Fibroblast of peridontal ligament (primary cell): Measurements from ENCODE around the gene MCTP1.

ENCODE experiments used
- DNase-seq: peaks from one replicate; pipeline ENCODE4 v3.0.0-alpha.2; 2010; ENCODE audit errors: extremely low read depth

MCTP1 gene

GRCh38 chr5:95284572-95285408 is at the start of gene MCTP1:
Gene MCTP1 (minus strand): TSS chr5:95285094.
- no peak for DNase-seq

DNA sequence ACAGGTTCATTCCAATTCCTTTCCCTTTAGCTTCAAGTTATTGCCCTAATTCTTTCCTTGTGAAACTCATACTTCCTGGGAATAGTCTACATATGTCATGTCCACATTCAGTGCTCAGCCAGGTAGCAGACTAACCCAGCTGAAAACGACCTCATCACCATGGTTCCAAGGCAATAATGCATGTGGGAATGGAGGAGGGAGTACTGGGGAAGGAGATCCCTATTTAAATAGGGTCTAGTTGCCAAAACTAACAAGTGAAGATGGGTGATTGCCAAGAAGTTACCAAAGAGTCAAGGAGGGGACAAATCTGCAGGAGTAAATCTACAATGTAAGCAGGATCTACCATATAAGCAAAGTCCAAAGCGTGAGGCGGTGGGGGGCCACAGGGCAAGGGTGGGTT is 47.3 kb upstream of the MCTP1 start:
- no peak for DNase-seq

GRCh38 chr5:95331358-95331757 is 46.5 kb upstream of the MCTP1 start:
- DNase-seq, result no peak

DNA sequence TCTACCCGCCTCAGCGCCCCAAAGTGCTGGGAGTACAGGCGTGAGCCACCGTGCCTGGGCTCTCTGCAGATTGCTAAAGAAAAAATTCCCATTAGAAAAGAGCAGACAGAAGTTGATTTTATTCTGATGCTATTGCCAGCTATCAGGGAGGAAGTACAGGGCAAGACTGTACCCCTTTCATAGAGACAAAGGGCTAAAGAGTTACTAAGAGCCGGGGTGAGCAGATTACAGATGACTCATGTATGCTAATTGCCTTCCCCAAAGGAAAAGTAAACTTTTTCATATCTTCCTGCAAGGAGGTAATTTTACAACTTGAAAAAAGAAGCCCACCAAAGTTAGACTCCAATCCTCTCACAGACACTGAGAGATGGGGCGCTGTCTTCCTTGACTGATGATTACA is 42.3 kb upstream of the MCTP1 start:
- no peak for DNase-seq

DNA sequence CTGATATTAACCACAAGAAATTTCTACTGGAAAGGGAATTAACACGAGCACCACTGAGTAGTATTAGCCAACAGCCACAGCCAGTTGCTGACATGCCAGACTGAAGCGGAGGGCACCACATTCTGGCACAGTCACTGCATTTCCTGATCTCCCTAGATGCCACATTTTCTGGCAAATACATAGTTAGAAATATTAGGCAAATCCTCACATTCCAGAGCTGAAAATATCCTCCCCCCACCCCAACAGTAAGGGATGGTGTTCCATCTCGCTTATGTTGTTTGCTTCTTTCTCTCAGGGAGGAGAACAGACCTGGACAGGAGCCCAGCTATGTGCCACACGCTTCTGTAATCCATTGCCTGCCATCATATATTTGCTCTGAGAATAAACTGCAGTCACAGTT is 32.8 kb upstream of the MCTP1 start:
- DNase-seq, result no peak

DNA sequence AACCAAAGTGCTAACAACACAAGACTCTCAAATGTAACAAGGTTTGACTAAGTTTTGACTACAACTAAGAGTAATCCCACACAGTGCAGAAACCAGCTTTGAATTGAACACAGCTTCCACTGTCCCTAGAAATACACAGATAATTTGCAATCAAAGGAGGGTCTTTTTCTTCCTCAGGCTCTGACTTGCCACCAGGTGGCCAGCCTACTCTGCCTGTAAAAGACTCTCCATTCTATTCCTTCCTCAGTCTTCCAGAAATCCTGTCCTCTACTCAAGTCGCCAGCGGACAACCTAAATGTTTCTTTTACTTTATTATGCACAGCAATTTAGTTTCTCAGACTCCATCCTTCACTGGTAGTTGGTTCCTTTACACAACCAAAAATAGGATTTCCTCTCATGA is 32.2 kb upstream of the MCTP1 start:
- no peak for DNase-seq

DNA sequence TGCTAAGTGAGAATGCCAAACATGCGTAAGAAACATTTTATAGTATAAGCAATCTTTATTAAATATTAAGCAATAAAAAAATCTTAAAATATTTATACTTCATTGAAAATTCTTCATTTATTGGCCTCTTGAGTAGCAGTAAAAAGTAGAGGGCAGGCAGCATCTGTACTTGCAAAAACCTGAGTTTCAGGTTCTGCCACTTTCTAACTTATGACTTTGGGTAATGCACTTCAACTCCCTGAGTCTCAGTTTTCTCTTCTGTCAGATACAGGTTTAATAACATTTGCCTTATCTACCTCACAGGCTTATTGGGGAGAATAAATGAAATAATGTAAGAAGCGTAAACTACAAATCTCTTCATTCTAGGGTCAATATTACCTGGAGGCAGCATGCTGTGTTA is 19.8 kb upstream of the MCTP1 start:
- DNase-seq, result no peak

DNA sequence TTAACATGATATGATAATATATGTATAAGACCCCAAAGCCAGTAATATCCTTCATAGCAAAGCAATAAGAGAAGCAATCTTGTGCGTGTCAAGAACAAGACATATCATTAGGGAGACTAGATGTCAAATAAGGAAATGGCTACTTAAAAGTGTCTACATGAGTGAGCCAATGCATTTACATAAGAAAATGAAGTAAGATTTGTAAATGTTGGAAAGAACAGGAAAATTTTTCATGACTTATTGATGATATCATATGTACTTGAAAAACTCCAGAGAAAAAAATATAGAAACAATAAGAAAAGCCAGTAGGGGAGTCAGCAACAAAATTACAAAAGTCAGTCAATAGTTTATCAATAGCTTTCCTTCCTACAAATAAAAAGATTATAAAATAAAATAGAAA is 13.8 kb upstream of the MCTP1 start:
- no peak for DNase-seq

DNA sequence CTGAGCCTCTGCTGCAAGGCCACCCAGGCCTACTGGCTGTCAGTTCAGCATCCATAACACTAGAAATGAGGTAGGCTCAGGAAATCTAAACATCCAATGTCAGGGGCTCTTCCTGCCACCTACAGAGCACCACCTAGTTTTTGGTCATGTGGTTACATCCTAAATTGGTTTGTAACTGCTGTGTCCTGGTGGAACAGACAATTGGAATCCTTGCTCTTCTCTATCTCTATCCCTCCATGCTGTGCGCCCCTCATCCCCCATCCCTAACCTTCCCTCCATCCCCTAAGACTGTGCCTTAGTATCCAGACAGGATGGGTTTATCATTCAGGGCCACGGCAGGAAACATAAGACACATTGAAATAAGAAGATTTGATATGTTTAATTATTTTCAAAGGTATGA is 11.4 kb upstream of the MCTP1 start:
- no peak for DNase-seq

- DNase-seq, result peak; percentile 3
These were observed 488 bp upstream of the MCTP1 start for GRCh38 chr5:95285409-95285755.

- DNase-seq, result no peak
These were observed 928 bp downstream of the MCTP1 start for GRCh38 chr5:95283761-95284571.

GRCh38 chr5:95283022-95283615 is 1.8 kb downstream of the MCTP1 start:
- no peak for DNase-seq

GRCh38 chr5:95281226-95281625 is 3.7 kb downstream of the MCTP1 start:
- no peak for DNase-seq

DNA sequence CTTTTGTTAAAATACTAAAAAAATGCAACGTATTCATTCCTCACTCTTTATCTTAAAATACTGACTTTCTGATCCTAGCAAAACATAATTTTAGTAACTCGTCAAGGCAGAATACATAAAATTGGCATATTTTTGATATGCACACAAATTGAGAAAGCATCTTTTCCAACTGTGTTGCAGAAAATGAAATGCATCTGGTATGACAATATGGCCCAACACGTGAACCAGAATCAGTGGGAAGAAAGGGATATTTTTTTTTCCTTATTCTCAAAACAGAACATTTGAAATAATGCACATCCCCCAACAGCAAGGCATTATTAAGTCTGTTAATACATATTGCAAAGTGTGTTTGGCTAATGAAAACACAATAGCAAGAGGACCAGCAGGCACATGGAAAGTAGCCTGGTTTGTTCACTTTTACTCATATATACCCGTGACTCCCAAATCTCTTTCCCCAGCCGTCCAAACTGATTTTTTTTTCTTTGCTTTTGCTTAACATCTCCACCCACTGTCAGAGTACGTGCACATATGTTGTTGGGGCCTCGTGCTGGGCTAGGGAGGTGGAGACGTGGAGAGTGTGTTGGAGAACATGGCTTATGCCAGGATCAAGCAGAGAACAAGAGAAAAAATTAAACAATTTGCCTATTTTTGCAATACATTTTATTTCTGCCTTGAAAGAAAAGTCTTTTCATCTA is 4.3 kb downstream of the MCTP1 start:
- no peak for DNase-seq

DNA sequence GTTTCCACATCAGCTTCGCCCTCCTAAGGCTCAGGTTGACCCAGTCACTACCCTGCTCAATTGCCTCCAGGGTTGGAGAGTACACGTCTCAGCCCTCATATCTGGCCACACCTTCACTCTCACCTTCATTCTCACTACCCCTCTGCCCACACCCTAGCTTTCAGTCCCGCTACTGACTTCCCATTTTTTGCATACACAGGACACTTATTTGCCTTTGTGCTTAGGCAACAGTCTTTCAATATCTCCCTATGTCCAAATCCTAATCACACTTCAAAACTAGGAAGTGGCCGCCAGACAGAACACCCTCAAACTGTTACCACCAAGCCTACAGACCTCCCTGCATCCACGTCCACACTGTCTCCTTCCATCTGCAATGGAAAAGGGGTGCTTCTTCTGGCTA is 10.9 kb downstream of the MCTP1 start:
- no peak for DNase-seq

- no peak for DNase-seq
These were observed 12.5 kb downstream of the MCTP1 start for GRCh38 chr5:95272316-95272929.

GRCh38 chr5:95262933-95263660 is 21.8 kb downstream of the MCTP1 start:
- DNase-seq, result no peak

DNA sequence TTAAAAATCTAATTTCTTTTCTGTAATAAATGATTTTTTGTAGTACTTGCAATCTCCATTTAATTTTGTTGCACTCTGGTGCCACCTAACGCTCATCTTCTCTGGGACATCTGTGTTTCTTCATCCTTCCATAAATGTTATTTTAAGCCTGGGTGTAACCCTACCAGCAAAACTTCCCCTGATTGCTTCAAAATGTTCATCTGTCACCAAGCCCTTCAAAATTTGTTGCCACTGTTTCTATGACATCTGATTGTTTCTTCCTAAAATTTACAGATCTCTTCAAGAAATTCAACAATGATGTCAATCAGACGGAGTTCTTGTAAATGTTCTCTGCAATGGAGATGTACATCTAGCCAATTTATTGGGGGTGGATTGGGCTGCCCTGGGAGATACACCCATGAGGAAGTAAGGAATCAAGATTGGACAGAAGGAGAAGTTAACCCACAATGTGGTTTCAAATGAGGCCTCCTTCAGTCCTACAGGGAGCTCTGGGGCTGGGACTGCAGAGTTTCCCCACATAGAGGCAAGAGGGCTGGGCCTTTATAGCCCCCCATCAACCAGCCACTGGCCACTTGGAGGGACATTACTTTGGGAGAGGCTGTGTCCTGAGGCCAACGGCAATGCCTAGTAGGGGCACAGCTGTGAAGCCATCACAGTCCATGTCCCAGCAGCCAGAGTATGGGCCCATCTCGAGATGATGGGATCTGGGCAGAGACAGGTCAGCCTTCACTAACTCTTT is 23.3 kb downstream of the MCTP1 start:
- DNase-seq, result peak; percentile 68

DNA sequence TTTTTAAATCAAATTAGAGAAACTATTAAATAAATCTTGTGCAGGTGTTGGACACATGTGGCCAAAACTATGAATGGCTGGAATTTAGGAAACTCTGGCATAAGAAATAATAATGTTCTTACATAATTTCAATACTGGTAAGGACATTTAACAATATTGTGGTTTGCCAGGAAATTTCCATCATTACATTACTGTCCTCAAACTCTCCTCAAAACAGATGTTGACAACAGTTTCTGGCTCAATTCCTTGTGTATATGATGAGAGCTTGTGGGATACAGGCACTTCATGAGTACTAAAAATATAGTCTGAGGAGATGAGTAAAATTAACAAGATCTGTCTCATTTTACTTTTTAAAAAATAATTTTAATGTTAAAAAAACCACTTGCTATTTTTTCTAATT is 27.9 kb downstream of the MCTP1 start:
- DNase-seq, result no peak

DNA sequence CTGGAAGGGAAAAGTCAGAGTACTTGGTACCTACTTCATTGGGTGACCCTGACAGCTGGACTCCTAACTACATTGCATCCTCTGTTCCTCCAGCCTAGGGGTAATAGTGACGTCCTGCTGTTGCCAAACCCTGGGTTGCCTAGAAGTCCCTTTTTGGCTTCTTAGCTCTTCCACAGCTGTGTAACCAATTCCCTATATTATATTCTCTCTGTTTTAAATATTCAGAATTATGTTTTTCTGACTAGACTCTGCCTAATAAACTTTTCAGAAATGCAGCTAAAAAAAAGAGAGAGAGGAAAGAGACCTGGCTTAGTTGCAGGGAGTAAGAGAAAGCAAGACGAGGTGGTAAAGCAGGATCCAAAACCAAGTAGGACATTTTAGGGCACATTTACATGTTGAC is 28.4 kb downstream of the MCTP1 start:
- no peak for DNase-seq
